ENCODE data around the gene SKP1.

Gene SKP1

DNA sequence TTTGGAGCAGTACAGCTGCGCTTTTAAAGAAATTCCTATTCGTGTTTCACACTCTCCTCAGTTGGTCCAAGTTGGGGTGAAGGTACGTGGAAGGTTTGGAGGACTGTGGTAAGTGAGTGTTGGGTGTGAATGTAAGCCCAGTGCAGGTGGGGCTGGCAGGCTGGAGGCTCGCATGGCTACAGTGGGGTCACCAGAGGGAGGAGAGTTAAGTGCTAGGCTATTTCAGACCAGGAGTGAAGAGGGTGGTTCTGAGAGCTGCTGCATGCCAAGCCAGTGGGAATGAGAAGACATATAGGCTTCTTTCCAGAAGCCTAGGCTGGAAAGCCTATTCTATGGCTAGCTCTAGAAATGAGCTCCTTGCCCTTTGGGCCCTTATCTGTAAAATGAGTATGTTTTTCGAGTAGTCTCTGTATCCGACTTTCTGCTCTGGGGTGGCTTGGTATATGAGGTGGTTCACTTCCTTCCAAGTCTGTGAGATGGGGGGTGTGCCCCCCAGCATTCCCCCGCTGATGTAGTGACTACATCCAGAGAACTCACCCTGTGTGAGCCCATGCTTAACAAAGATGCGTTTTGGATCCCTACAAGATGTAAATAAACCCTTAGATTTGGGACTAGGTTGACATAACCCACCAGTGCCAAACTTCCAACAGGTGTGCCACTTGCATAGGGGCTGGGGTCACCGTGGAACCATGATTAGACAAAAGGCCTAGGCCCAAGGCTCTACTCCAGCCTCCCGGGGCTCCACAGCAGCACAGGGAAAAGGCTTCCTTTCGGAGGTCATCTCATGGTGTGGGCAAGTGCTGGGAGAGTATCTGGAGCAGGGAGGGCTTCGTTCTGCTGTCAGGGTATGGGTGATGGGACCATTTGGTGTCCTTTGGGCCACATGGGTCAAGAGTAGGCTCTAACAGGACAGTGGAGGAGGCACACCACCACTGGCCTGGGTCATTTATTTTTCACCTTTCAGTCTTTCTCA, 59.7 kb downstream of the SKP1 start:
- TF ChIP-seq, protein P1, sequence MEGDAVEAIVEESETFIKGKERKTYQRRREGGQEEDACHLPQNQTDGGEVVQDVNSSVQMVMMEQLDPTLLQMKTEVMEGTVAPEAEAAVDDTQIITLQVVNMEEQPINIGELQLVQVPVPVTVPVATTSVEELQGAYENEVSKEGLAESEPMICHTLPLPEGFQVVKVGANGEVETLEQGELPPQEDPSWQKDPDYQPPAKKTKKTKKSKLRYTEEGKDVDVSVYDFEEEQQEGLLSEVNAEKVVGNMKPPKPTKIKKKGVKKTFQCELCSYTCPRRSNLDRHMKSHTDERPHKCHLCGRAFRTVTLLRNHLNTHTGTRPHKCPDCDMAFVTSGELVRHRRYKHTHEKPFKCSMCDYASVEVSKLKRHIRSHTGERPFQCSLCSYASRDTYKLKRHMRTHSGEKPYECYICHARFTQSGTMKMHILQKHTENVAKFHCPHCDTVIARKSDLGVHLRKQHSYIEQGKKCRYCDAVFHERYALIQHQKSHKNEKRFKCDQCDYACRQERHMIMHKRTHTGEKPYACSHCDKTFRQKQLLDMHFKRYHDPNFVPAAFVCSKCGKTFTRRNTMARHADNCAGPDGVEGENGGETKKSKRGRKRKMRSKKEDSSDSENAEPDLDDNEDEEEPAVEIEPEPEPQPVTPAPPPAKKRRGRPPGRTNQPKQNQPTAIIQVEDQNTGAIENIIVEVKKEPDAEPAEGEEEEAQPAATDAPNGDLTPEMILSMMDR (conservative IDR thresholded peaks at IDR 0.05; ENCODE audit: low read depth, low read length) = no peak
- no peak overlapping the region for H3K4me3 ChIP-seq (ENCODE audit: low read depth, low read length)
- DNase-seq (ENCODE audit: low read depth) = no peak

DNA sequence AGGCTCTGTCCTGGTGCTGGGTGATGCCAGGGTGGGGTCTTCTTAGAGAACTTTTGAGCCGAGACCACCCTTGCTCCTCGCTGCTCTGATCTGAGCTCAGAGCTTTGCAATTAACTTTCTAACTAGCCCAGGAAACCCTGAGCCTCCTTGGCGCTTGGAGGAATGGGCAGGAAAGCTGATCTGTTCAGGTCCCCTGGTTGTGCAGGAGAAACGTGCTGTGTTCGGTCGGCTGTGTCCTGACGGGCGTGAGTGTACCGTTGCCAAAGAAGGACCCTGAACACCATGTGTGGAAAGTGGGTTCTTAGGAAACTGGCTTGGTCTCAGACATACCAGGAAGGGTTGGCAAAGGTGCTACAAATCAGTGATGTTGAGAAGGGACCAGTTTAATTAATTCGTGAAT, 60.5 kb downstream of the SKP1 start:
- TF ChIP-seq, protein P1 (conservative IDR thresholded peaks at IDR 0.05; ENCODE audit: low read depth, low read length) = no peak
- H3K4me3 ChIP-seq (ENCODE audit: low read depth, low read length) = no peak overlapping the region

DNA sequence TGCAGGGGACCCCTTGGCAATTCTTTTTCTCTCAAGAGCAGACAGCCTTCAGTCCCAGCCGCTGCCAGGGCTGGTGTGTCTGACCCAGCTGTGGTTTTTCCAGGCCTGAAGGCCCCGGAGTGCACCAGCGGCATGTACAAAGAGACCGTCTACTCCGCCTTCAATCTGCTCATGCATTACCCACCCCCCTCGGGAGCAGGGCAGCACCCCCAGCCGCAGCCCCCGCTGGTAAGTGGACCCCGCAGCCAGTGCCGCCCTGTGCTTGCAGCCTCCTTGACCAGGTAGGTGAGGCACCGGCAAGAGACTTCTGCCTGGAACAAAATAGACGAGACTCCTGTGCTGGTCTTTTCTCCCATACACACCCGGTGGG, 61.0 kb downstream of the SKP1 start:
- TF ChIP-seq, protein P1 (conservative IDR thresholded peaks at IDR 0.05; ENCODE audit: low read depth, low read length) = no peak
- peak; percentile 15 for DNase-seq (ENCODE audit: low read depth)
- H3K4me3 ChIP-seq (ENCODE audit: low read depth, low read length) = no peak overlapping the region

More for the DNA sequence above, 60.5 kb downstream of the SKP1 start:
- DNase-seq (ENCODE audit: low read depth) = no peak

DNA sequence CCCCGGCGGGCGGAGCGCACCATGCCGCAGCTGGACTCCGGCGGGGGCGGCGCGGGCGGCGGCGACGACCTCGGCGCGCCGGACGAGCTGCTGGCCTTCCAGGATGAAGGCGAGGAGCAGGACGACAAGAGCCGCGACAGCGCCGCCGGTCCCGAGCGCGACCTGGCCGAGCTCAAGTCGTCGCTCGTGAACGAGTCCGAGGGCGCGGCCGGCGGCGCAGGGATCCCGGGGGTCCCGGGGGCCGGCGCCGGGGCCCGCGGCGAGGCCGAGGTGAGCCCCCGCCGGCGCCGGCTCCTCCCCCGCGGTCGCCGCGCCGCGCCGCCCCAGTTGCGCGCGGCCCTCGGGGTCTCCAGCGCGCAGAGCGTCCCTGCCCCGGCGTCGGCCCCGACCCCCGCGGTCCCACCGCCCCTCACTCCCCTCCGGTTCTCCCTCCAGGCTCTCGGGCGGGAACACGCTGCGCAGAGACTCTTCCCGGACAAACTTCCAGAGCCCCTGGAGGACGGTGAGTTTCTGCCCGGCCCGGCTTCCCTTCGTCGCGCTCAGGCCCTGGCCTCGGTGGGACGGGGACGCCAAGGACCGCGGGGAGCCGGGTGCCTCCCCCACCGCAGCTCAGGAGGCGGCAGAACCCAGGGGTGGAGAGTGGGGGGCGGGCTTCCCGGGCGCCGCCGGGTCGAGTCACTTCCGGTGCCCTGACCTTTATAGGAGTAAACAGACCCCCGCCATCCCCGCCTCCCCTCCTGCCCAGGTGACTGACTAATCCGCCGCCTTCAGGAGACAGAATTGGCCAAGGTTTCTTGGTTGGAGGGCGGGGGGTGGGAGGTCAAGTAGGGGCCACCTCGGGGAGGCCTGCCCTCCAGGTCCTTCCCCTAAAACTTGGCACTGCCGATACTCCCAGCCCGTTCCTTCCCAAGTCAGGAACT, 61.6 kb downstream of the SKP1 start:
- peak overlapping the region; percentile 44 for H3K4me3 ChIP-seq (ENCODE audit: low read depth, low read length)

DNA sequence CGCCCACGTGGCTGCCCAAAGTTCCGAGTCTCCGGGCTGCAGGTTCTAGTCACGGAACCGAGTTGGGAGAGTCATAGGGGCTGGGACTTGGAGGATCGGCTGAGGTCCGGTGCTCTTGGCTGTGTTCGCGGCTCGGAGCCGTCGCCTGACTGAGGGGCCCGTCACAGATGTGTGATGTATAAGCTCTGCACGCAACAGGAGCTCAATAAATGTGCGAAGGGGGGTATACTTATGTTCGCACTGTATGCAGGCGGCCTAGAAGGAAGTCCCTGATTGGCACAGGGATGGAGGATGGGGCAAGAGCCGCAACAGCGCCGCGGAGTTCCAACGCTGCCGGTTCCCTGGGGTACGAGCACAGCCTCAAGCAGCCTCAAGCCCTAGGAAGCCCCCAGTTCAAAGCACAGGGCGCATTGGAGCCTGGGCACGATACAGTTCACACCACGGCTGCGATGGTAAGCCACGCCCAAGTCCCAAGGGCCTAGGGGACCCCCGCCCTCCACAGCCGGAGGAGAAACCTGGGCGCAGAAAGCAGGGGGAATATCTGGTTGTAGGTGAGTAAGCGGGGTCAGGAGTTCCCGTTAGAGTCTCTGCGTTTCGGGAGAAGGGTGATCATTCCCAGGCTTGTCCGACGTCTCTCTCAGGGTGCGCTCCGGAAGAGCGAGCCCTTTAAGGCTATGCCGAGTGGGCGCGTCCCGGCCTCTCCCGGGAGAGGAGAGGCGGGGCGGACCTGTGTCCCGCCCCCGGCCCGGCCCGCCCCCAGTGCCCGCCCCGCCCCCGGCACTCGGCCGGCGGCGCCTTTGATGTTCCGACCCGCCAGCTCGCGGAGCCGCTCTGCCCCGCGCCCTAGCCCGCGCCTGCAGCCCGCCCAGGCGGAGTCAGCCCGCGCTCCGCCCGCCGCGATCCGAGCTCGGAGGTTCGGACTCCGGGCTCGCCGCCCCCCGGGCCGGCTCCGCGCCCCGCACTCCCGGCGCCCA, 62.6 kb downstream of the SKP1 start, which contains the start of gene TCF7:
TCF7 (plus strand) TSS at position 780 of the 974 bp plus-strand sequence. CDS start 226 bp downstream, outside the sequence.
- TF ChIP-seq, protein P1 (conservative IDR thresholded peaks at IDR 0.05; ENCODE audit: low read depth, low read length) = no peak
- H3K4me3 ChIP-seq (ENCODE audit: low read depth, low read length) = peak within 1 kb of the TSS; percentile 56
- peak; percentile 79 for DNase-seq (ENCODE audit: low read depth)

More for the DNA sequence above, 61.6 kb downstream of the SKP1 start:
- TF ChIP-seq, protein P1 (conservative IDR thresholded peaks at IDR 0.05; ENCODE audit: low read depth, low read length) = no peak
- no peak for DNase-seq (ENCODE audit: low read depth)

DNA sequence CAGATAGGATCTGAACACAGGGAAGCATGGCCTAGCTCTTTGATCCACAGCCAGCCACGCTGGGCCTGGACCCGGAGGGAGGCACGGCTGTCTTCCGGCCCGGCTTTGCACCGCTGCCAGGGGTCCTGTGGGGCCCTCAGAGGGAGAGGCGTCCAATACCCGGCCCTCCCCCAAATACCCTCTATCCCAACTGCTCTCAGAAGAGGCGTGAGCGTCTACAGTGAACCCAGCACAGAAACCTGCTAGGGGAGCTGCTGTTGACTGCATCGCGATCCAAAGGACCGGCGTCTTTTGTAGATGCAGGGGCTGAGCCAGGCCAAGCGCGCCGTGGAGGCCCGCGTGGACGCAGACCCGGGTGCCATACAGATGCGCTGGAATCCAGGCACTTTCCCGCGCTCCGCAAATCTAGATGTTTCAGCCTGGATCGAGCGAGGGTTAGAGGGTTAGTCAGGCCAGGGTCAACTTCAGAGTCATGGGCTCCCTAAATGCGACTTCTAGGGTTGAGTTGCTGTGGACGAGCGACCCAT, 63.3 kb downstream of the SKP1 start:
- no peak for DNase-seq (ENCODE audit: low read depth)
- H3K4me3 ChIP-seq (ENCODE audit: low read depth, low read length) = no peak overlapping the region

More for the DNA sequence above, 63.3 kb downstream of the SKP1 start:
- TF ChIP-seq, protein P1 (conservative IDR thresholded peaks at IDR 0.05; ENCODE audit: low read depth, low read length) = no peak

Measured in choroid plexus epithelial cell (primary cell).